Testis (tissue), 2 donors: ENCODE results near the gene SOX6.

Experiments
- POLR2A ChIP-seq: fragments of 450-650 bp; IDR thresholded peaks from one replicate; pipeline ENCODE4 v1.6.1; 2017; ENCODE audit warnings: antibody characterized with exemption, mild to moderate bottlenecking, moderate library complexity
- TF ChIP-seq, protein P1 (sequence below), 3 experiments: fragments of 450-650 bp in 2 of 3; fragments of 200-600 bp in 1 of 3; sonication (generic) in 1 of 3; IDR thresholded peaks; one replicate each; pipeline ENCODE4 v1.5.1; 2016 to 2019; ENCODE audit warnings: antibody characterized with exemption in 3 of 3, mild to moderate bottlenecking in 2 of 3, moderate library complexity in 1 of 3

DNA sequence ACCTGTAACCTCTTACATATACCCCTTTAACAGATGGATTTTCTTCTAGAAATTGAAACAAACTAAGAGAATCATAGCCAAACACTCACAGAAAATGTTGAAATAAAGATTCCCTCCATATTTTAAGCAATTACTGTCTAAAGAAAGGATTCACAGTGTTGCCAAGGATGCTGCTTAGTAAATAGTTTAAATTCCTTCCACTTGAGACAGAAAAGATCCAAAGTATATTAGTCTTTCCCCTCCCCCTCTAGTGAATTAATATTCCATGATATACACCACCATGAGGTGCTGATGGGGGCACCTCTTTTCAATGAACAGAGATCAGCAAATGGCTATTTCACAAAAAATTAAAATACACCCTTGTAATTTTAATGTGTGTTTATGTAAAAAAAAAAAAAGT is 186.8 kb downstream of the SOX6 start:
- TF ChIP-seq, protein P1, sequence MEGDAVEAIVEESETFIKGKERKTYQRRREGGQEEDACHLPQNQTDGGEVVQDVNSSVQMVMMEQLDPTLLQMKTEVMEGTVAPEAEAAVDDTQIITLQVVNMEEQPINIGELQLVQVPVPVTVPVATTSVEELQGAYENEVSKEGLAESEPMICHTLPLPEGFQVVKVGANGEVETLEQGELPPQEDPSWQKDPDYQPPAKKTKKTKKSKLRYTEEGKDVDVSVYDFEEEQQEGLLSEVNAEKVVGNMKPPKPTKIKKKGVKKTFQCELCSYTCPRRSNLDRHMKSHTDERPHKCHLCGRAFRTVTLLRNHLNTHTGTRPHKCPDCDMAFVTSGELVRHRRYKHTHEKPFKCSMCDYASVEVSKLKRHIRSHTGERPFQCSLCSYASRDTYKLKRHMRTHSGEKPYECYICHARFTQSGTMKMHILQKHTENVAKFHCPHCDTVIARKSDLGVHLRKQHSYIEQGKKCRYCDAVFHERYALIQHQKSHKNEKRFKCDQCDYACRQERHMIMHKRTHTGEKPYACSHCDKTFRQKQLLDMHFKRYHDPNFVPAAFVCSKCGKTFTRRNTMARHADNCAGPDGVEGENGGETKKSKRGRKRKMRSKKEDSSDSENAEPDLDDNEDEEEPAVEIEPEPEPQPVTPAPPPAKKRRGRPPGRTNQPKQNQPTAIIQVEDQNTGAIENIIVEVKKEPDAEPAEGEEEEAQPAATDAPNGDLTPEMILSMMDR (IDR thresholded peaks at IDR 0.05), result no peak
- TF ChIP-seq POLR2A, result no peak
